NB4 (cell line): ENCODE data around the gene TBC1D2B.

Experiments used
- CTCF ChIP-seq: IDR thresholded peaks from one replicate; pipeline ENCODE4 v1.5.1; 2012; ENCODE audit warnings: low read depth, low read length
- MYC ChIP-seq: IDR thresholded peaks from 2 replicates; pipeline ENCODE4 v1.6.1; 2011; ENCODE audit warnings: low read depth, low read length
- POLR2A ChIP-seq: IDR thresholded peaks from 2 replicates; pipeline ENCODE4 v1.6.1; 2011; ENCODE audit warnings: mild to moderate bottlenecking; ENCODE audit not compliant: insufficient read length; ENCODE audit errors: extremely low read depth
- TF ChIP-seq, protein P1 (sequence below): IDR thresholded peaks from 2 replicates; pipeline ENCODE4 v1.6.1; 2011; ENCODE audit warnings: low read depth, low read length

DNA sequence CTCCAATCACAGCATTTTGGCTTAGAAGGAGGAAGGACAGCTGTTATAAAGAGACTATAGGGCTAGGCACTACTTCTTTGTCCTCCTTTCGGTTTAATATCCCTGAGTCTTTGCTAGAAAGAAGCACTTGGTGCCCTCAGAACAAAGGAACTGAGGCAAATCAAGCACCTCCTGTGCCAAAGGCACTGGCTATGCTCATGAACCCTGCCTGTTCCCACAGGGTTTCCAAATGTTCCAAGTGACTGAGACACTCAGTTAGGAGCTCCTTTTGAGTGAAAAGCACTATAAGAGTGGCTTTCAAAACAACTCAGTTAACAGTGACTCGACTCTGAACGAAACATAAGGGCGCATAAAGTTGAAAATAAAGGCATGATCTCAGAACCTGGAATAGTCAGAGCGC lies 25.0 kb downstream of the TBC1D2B start:
- TF ChIP-seq, protein P1, sequence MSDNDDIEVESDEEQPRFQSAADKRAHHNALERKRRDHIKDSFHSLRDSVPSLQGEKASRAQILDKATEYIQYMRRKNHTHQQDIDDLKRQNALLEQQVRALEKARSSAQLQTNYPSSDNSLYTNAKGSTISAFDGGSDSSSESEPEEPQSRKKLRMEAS: no peak
- TF ChIP-seq CTCF (no peak), POLR2A (no peak), MYC (no peak)
